T-cell (primary cell): Measurements from ENCODE around the gene EVI5L. TPM values are rescaled to one million over a fixed set of nuclear protein-coding genes. Genes with fewer than 3 reads are reported as not detected.

Experiments used
- ATAC-seq, 4 experiments: fragments of 200-7000 bp in 3 of 4; fragments of 150-1000 bp in 1 of 4; cut with Tn5 transposase; replicated peaks in 1 of 4; 1 replicate in 3 of 4; 2 replicates in 1 of 4; pipeline ENCODE4 v1.10.0; 2021; ENCODE audit warnings: moderate library complexity in 3 of 4, mild to moderate bottlenecking in 2 of 4, moderate number of reproducible peaks in 1 of 4
- CTCF ChIA-PET, 2 donors: fragments of 300-600 bp; sonication (Branson Sonifier 250); formaldehyde crosslinking; loops; one replicate each; lab custom pipeline; 2022; ENCODE audit warnings: antibody characterized with exemption in 2 of 2; lab: Charles Lee
- POLR2A ChIA-PET, 2 donors: fragments of 300-600 bp; sonication (Branson Sonifier 250); formaldehyde crosslinking; loops; one replicate each; lab custom pipeline; 2022; ENCODE audit warnings: antibody characterized with exemption in 2 of 2; lab: Charles Lee
- DNase-seq, 35 experiments: peaks; one replicate each; pipeline versions ENCODE4 v3.0.0 to v3.0.0-alpha.2; 2013 to 2023
- H3K27ac ChIP-seq: one replicate; pipeline ENCODE4 v1.5.1; 2013; ENCODE audit warnings: low read length
- H3K27me3 ChIP-seq, 2 experiments: replicated peaks in 1 of 2; 1 replicate in 1 of 2; 2 replicates in 1 of 2; pipeline versions ENCODE4 v1.6.1 to v1.7.0; 2013; ENCODE audit warnings: low read length in 1 of 2, mixed read lengths in 1 of 2; ENCODE audit not compliant: control insufficient read depth in 2 of 2, insufficient read depth in 2 of 2; ENCODE audit errors: extremely low read depth in 1 of 2
- H3K36me3 ChIP-seq, 2 donors: 1 replicate in 1 of 2; 2 replicates in 1 of 2; pipeline versions ENCODE4 v1.6.1 to v1.7.0; 2013; ENCODE audit warnings: low read length in 1 of 2; ENCODE audit not compliant: control insufficient read depth in 2 of 2, insufficient read depth in 1 of 2; ENCODE audit errors: extremely low read depth in 1 of 2
- H3K4me1 ChIP-seq, 2 experiments: 1 replicate in 1 of 2; 2 replicates in 1 of 2; pipeline versions ENCODE4 v1.6.1 to v1.7.0; 2013; ENCODE audit warnings: low read length in 2 of 2, mixed read lengths in 1 of 2; ENCODE audit not compliant: insufficient read depth in 2 of 2, control insufficient read depth in 1 of 2; ENCODE audit errors: extremely low read depth in 1 of 2
- H3K4me3 ChIP-seq, 2 donors: 1 replicate in 1 of 2; 2 replicates in 1 of 2; pipeline versions ENCODE4 v1.5.1 to v1.7.0; 2013; ENCODE audit warnings: mild to moderate bottlenecking in 2 of 2, low read length in 1 of 2, moderate library complexity in 1 of 2; ENCODE audit not compliant: control insufficient read depth in 1 of 2; ENCODE audit errors: extremely low read depth in 1 of 2
- H3K9me3 ChIP-seq: 2 replicates; pipeline ENCODE4 v1.7.0; 2013
- H3K27ac Mint-ChIP-seq, 2 donors: one replicate each; pipeline ENCODE4 v1.8.0; 2020 to 2021; ENCODE audit warnings: mild to moderate bottlenecking in 2 of 2, mixed read lengths in 2 of 2
- H3K27me3 Mint-ChIP-seq, 2 donors: one replicate each; pipeline ENCODE4 v1.8.0; 2021 to 2022; ENCODE audit warnings: mixed read lengths in 2 of 2
- H3K36me3 Mint-ChIP-seq: one replicate; pipeline ENCODE4 v1.8.0; 2021; ENCODE audit warnings: mixed read lengths
- H3K4me1 Mint-ChIP-seq, 3 donors: one replicate each; pipeline ENCODE4 v1.8.0; 2020 to 2022; ENCODE audit warnings: mixed read lengths in 3 of 3, mild to moderate bottlenecking in 1 of 3
- H3K4me3 Mint-ChIP-seq, 3 donors: one replicate each; pipeline ENCODE4 v1.8.0; 2020 to 2022; ENCODE audit warnings: mild to moderate bottlenecking in 3 of 3, mixed read lengths in 3 of 3, moderate library complexity in 3 of 3
- H3K9me3 Mint-ChIP-seq, 3 donors: one replicate each; pipeline ENCODE4 v1.8.0; 2020 to 2022; ENCODE audit warnings: mixed read lengths in 3 of 3
- WGBS: methylation state at CpG from one replicate; pipeline ENCODE4 v1.1.5; 2013; ENCODE audit warnings: missing lambda C conversion rate; ENCODE audit not compliant: insufficient coverage; 5-methylcytosine and 5-hydroxymethylcytosine counted together
- total RNA-seq, 35 experiments: library from RNA in 6 of 35; stranded (reverse) in 6 of 35; fragments of 120-200 nt in 1 of 35; gene quantifications; one replicate each; pipeline versions ENCODE4 v1.2.1 to v1.2.4 and lab custom pipeline; 2013 to 2026

Gene EVI5L
- total RNA-seq, 5 donors from 2014 or later (not counting 1 experiment from before 2014, with no cell fraction given) = 9.6 to 15.1 (median 13.7) TPM

DNA sequence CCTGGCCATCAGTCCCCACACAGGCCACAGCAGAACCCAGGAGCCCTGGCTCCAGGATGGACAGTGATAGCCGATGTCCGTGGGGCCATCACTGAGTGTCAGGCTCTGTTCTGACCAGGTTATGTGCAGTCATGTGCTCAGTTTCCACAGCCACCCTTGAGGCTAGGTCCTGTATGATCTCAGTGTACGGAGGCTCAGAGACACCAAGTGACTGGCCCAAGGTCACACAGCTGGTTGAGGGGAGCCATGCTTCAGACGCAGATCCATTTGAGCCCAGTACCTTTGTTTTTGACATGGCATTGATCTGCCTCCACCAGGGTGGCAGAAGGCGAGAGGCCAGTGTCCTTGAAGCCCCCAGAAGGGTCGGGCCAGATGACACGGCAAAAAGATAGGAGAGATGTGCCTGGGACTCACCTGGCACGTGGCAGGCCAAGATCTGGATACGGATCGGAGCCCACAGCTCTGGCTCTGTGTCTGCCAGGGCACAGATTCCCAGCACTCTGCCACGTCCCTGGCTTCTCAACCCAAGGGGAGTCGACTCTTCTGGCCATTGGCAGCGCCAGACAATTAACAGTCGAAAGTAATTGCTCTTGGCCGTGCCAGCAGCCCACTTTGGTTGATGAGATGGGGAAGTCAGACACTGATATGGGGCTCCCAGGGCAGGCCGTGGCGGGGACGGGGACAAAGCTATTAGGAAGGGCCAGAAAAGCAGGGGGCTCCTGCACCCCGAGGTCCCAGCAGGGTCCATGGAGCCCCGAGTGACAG is 15.6 kb downstream of the EVI5L start:
- Histone ChIP-seq H3K4me1 (no peaks in the 10 kb centered on the region), H3K27me3 (no peaks in the 10 kb centered on the region), H3K4me3 (no peak overlapping the region), H3K9me3 (no peaks in the 10 kb centered on the region), H3K36me3 (no peaks in the 10 kb centered on the region), H3K27ac (no peak overlapping the region)
- no peaks in the 10 kb centered on the region for H3K27me3 Mint-ChIP-seq
- WGBS = 89% methylated on average over 20 of the region's 20 CpGs
- no peak for DNase-seq
- no peak for ATAC-seq
- no peaks in the 10 kb centered on the region for H3K36me3 Mint-ChIP-seq
- H3K4me3 Mint-ChIP-seq = no peak overlapping the region
- no peak overlapping the region for H3K27ac Mint-ChIP-seq
- H3K9me3 Mint-ChIP-seq = no peaks in the 10 kb centered on the region
- POLR2A ChIA-PET = no interaction called here
- no peaks in the 10 kb centered on the region for H3K4me1 Mint-ChIP-seq
- CTCF ChIA-PET = no interaction called here

DNA sequence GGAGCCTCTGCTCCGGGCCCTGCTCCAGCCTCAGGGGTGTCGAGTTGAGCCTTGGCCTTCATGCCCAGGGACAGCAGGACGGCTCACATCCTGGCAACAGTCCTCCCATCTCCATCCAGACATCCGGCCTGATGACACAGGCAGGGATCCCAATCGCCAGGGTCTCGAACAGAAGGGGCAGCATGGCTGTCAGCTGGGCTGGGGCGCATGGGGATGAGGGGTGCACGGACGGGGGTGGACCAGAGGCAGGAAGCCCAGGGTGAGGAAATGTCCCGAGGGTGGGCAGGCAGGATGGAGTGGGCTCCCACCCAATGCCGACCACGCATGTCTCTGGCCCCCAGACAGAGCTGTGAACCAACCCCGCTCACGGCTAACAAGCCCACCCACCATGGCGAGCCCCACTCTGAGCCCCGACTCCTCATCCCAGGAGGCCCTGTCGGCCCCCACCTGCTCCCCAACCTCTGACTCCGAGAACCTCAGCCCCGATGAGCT is 16.2 kb downstream of the EVI5L start:
- Mint-ChIP-seq H3K4me3 (no peak overlapping the region), H3K27ac (no peak overlapping the region), H3K4me1 (no peaks in the 10 kb centered on the region), H3K27me3 (no peaks in the 10 kb centered on the region), H3K36me3 (no peaks in the 10 kb centered on the region), H3K9me3 (no peaks in the 10 kb centered on the region)
- Histone ChIP-seq H3K9me3 (no peaks in the 10 kb centered on the region), H3K36me3 (no peaks in the 10 kb centered on the region), H3K4me3 (no peak overlapping the region), H3K27me3 (no peaks in the 10 kb centered on the region), H3K4me1 (no peaks in the 10 kb centered on the region), H3K27ac (no peak overlapping the region)
- ChIA-PET POLR2A (interaction anchor here in 1 of 2 donors (0.6 kb wide), 1 partner anchor 1086 kb away, joined by 3 read pairs; no protein-coding TSS in a partner anchor), CTCF (no interaction called here)
- no peak for ATAC-seq
- 87% methylated on average over 4 of the region's 19 CpGs for WGBS
- DNase-seq = no peak

DNA sequence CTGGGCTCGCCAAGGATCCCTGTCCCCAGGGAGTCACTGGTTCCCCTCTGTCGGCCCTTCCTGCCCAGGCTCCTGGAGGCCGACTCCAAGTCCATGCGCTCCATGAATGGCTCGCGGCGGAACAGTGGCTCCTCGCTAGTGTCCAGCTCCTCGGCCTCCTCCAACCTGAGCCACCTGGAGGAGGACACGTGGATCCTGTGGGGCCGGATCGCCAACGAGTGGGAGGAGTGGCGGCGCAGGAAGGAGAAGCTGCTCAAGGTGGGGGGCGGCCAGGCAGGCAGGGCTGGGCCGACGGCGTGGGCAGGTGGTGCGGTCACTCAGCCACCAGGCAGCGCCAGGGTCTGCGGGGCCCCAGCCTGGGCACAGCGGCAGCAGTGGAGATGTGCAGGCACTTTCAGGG is 17.6 kb downstream of the EVI5L start:
- Histone ChIP-seq H3K36me3 (no peaks in the 10 kb centered on the region), H3K27ac (no peak overlapping the region), H3K9me3 (no peaks in the 10 kb centered on the region), H3K4me3 (no peak overlapping the region), H3K4me1 (no peaks in the 10 kb centered on the region), H3K27me3 (peaks cover 0 to under 1% of the 10 kb centered on the region in 2 experiments)
- no peak overlapping the region for H3K27ac Mint-ChIP-seq
- no peaks in the 10 kb centered on the region for H3K36me3 Mint-ChIP-seq
- no peaks in the 10 kb centered on the region for H3K9me3 Mint-ChIP-seq
- no peak overlapping the region for H3K4me3 Mint-ChIP-seq
- no peaks in the 10 kb centered on the region for H3K27me3 Mint-ChIP-seq
- CTCF ChIA-PET = no interaction called here
- 96% methylated on average over 22 of the region's 23 CpGs for WGBS
- DNase-seq (no peak), ATAC-seq (no peak)
- no peaks in the 10 kb centered on the region for H3K4me1 Mint-ChIP-seq
- POLR2A ChIA-PET = no interaction called here

DNA sequence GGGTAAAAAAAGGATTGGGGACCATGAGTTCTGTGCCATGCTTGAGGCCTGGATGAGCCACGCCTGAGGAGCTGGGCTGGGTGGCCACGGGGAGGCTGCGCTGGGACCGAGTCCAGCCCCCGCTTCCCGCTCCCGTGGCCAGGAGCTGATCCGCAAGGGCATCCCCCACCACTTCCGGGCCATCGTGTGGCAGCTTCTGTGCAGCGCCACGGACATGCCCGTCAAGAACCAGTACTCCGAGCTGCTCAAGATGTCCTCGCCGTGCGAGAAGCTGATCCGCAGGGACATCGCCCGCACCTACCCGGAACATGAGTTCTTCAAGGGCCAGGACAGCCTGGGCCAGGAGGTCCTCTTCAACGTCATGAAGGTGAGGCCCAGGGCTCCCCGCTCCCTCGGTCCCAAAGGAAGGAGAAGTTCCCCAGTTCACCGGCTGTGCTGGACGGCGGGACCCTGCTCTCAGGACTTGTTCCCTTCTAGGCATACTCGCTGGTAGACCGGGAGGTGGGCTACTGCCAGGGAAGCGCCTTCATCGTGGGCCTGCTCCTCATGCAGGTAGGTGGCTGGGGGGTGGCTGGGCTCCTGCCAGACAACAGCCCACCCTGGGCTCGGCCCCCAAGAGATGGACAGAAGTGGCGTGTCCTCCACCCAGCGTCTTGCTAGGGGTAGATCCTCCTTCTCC is 18.9 kb downstream of the EVI5L start:
- ATAC-seq = no peak
- DNase-seq = no peak
- H3K9me3 Mint-ChIP-seq = no peaks in the 10 kb centered on the region
- POLR2A ChIA-PET = no interaction called here
- no peak overlapping the region for H3K27ac ChIP-seq
- H3K4me1 Mint-ChIP-seq = peaks cover 4 to 6% (median 6%) of the 10 kb centered on the region in 3 donors
- no peak overlapping the region for H3K4me3 Mint-ChIP-seq
- WGBS = 94% methylated on average over 31 of the region's 34 CpGs
- CTCF ChIA-PET = no interaction called here
- peaks cover 0 to 13% of the 10 kb centered on the region in 2 experiments for H3K27me3 ChIP-seq
- no peaks in the 10 kb centered on the region for H3K27me3 Mint-ChIP-seq
- no peaks in the 10 kb centered on the region for H3K36me3 ChIP-seq
- H3K4me3 ChIP-seq = no peak overlapping the region
- peaks cover 0 to 8% of the 10 kb centered on the region in 2 experiments for H3K4me1 ChIP-seq
- H3K9me3 ChIP-seq = no peaks in the 10 kb centered on the region
- no peak overlapping the region for H3K27ac Mint-ChIP-seq
- H3K36me3 Mint-ChIP-seq = no peaks in the 10 kb centered on the region

DNA sequence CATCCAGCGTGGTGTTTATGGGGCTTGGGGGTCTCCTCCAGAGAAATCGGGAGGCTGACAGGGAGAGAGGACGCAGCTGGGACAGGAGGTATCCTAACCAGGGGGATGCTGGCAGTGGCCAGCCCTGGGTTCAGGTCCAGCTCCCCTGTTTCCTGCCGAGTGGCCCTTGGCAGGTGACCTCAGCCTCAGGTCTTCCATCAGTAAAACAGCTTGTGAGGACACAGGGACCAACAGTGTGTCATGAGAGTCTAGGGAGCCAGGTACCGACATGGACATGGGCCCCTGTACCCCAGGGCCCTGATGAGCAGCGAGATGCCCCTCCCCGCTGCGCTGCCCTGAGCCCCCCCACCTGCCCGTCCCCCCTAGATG is 19.6 kb downstream of the EVI5L start:
- Mint-ChIP-seq H3K36me3 (no peaks in the 10 kb centered on the region), H3K9me3 (no peaks in the 10 kb centered on the region), H3K27me3 (no peaks in the 10 kb centered on the region), H3K27ac (no peak overlapping the region), H3K4me3 (no peak overlapping the region), H3K4me1 (peaks cover 4 to 6% (median 6%) of the 10 kb centered on the region in 3 donors)
- ChIA-PET CTCF (no interaction called here), POLR2A (no interaction called here)
- H3K27ac ChIP-seq = no peak overlapping the region
- no peak for ATAC-seq
- 88% methylated on average over 9 of the region's 9 CpGs for WGBS
- H3K27me3 ChIP-seq = peaks cover 0 to 18% of the 10 kb centered on the region in 2 experiments
- DNase-seq = no peak
- H3K4me3 ChIP-seq = no peak overlapping the region
- H3K4me1 ChIP-seq = peaks cover 0 to 8% of the 10 kb centered on the region in 2 experiments
- no peaks in the 10 kb centered on the region for H3K36me3 ChIP-seq
- no peaks in the 10 kb centered on the region for H3K9me3 ChIP-seq

DNA sequence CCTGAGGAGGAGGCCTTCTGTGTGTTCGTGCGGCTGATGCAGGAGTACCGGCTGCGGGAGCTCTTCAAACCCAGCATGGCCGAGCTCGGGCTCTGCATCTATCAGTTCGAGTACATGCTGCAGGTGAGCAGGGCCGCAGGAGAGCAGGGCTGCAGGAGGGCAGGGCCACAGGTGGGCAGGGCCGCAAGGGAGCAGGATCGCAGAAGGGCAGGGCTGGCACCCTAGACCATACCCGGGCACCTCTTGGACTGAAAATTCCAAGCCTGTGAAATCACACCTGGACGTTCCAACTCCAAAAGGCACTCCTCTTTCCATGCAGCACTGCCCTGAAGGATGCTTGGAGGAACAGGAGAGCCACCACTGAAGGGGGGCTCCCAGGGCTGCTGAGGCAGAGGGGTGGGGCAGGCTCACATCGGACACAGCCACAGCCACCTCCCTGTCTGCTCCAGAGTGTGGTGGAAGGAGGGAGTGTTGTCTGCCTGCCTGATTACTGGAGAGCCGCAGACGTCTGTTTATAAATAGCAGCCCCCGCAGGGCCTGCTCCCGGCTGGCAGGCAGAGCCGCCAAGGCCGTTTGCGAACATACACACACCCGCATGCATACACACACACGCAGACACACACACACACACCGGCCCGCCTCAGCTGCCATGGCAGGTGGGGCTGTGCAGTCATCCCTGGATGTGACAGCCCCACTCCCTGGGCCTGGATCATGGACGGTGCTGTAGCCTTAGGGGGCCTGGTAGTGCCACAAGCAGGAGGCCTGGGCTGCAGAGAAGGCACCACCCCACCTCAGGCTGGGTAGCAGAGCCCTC is 20.2 kb downstream of the EVI5L start:
- Histone ChIP-seq H3K9me3 (no peaks in the 10 kb centered on the region), H3K36me3 (no peaks in the 10 kb centered on the region), H3K27me3 (peaks cover 0 to 19% of the 10 kb centered on the region in 2 experiments), H3K4me1 (peaks cover 0 to 8% of the 10 kb centered on the region in 2 experiments), H3K27ac (no peak overlapping the region), H3K4me3 (no peak overlapping the region)
- DNase-seq (no peak), ATAC-seq (no peak)
- Mint-ChIP-seq H3K36me3 (no peaks in the 10 kb centered on the region), H3K4me1 (peaks cover 4 to 6% (median 6%) of the 10 kb centered on the region in 3 donors), H3K27ac (no peak overlapping the region), H3K4me3 (no peak overlapping the region), H3K9me3 (no peaks in the 10 kb centered on the region), H3K27me3 (no peaks in the 10 kb centered on the region)
- POLR2A ChIA-PET = no interaction called here
- 92% methylated on average over 20 of the region's 25 CpGs for WGBS
- CTCF ChIA-PET = no interaction called here
